Tibial nerve (tissue), 3 donors: ENCODE data around the gene ANK2.
A peak's percentile ranks its signal among the peaks of the same experiment; 100 is the strongest.

Experiments
- CTCF ChIP-seq, 5 experiments: fragments of 200-600 bp in 3 of 5; fragments of 450-650 bp in 2 of 5; sonication (generic) in 3 of 5; IDR thresholded peaks; one replicate each; pipeline ENCODE4 v1.5.1; 2016 to 2019; ENCODE audit warnings: antibody characterized with exemption in 5 of 5, mild to moderate bottlenecking in 3 of 5, moderate library complexity in 2 of 5
- POLR2A ChIP-seq, 2 donors: fragments of 450-650 bp; IDR thresholded peaks; one replicate each; pipeline ENCODE4 v1.6.1; 2017; ENCODE audit warnings: antibody characterized with exemption in 2 of 2, mild to moderate bottlenecking in 2 of 2, moderate library complexity in 2 of 2

GRCh38 chr4:113394730-113395530 lies 345.5 kb downstream of the ANK2 start:
- TF ChIP-seq CTCF (IDR thresholded peaks at IDR 0.05), result peak; percentile 66 to 88 (median 86)
- TF ChIP-seq POLR2A (IDR thresholded peaks at IDR 0.05), result no peak
